ENCODE results near the gene ZNF497. TPM values are rescaled to one million over a fixed set of nuclear protein-coding genes. Genes with fewer than 3 reads are reported as not detected.

ZNF497 gene
- total and polyA plus RNA-seq, 9 of the 15 experiments (the other 6 are each of a cell fraction or from before 2014, with no cell fraction given) = 0.06 to 0.98 (median 0.44) TPM; not detected in 1

- TF ChIP-seq HOMEZ (CRISPR knock-in tag; IDR thresholded peaks at IDR 0.05) = no peak
- TF ChIP-seq MBD2 (IDR thresholded peaks at IDR 0.05; ENCODE audit: borderline replicate concordance, low read depth) = peak; percentile 93
- no peak for TF ChIP-seq MCM5 (IDR thresholded peaks at IDR 0.05; ENCODE audit: low read depth)
- TF ChIP-seq KLF16 (IDR thresholded peaks at IDR 0.05) = peak; percentile 2; the same call in 1 of the 2 replicates
- no peak for TF ChIP-seq ZNF121 (CRISPR knock-in tag; conservative IDR thresholded peaks at IDR 0.05)
- peak; percentile 55 for TF ChIP-seq NCOR1 (IDR thresholded peaks at IDR 0.05)
- no peak for TF ChIP-seq TAL1 (IDR thresholded peaks at IDR 0.05)
- TF ChIP-seq RBM22 (IDR thresholded peaks at IDR 0.05; ENCODE audit: low read depth, low read length, poor library complexity, severe bottlenecking) = peak; percentile 89
- TF ChIP-seq POLR2AphosphoS2 (IDR thresholded peaks at IDR 0.05; ENCODE audit: low read length) = peak; percentile 92; the same call in 1 of the 2 replicates
- peak; percentile 40; the same call in 1 of the 2 replicates for TF ChIP-seq MAX (CRISPR knock-in tag; IDR thresholded peaks at IDR 0.05)
- TF ChIP-seq ELF4 (CRISPR knock-in tag; IDR thresholded peaks at IDR 0.05) = no peak; the same call in 1 of the 2 replicates
- 0 out of 2 replicates have a peak, but pooled peaks have one; percentile 27 for TF ChIP-seq ZSCAN29 (IDR thresholded peaks at IDR 0.05)
- no peak for TF ChIP-seq PHB2 (IDR thresholded peaks at IDR 0.05; ENCODE audit: low read depth)
- peak; percentile 69 for TF ChIP-seq TAF7 (tag; IDR thresholded peaks at IDR 0.05)
- no peak for TF ChIP-seq ZNF253 (CRISPR knock-in tag; conservative IDR thresholded peaks at IDR 0.05)
- TF ChIP-seq MXI1 (IDR thresholded peaks at IDR 0.05; ENCODE audit: low read depth, low read length) = peak; percentile 85
- peak; percentile 94 for TF ChIP-seq ZNF143 (CRISPR knock-in tag; IDR thresholded peaks at IDR 0.05)
- peak; percentile 66 for TF ChIP-seq KLF1 (tag; IDR thresholded peaks at IDR 0.05)
- no peak for TF ChIP-seq ATF1 (CRISPR knock-in tag; IDR thresholded peaks at IDR 0.05)
- TF ChIP-seq ATF1 (tag; IDR thresholded peaks at IDR 0.05) = peak; percentile 84
- TF ChIP-seq, protein P1, sequence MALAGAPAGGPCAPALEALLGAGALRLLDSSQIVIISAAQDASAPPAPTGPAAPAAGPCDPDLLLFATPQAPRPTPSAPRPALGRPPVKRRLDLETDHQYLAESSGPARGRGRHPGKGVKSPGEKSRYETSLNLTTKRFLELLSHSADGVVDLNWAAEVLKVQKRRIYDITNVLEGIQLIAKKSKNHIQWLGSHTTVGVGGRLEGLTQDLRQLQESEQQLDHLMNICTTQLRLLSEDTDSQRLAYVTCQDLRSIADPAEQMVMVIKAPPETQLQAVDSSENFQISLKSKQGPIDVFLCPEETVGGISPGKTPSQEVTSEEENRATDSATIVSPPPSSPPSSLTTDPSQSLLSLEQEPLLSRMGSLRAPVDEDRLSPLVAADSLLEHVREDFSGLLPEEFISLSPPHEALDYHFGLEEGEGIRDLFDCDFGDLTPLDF (CRISPR knock-in tag; IDR thresholded peaks at IDR 0.05) = peak; percentile 75; the same call in 1 of the 2 replicates
- no peak for TF ChIP-seq SPI1 (IDR thresholded peaks at IDR 0.05; ENCODE audit: borderline replicate concordance, low read depth, low read length)
- TF ChIP-seq FUS (optimal IDR thresholded peaks at IDR 0.05; ENCODE audit: low read depth, low read length) = peak; percentile 8
- 0 out of 2 replicates have a peak, but pooled peaks have one; percentile 68 for TF ChIP-seq CBFB (CRISPR knock-in tag; IDR thresholded peaks at IDR 0.05)
- TF ChIP-seq ZNF707 (CRISPR knock-in tag; conservative IDR thresholded peaks at IDR 0.05) = no peak
- 0 out of 2 replicates have a peak, but pooled peaks have one; percentile 15 for TF ChIP-seq CBX1 (IDR thresholded peaks at IDR 0.05; ENCODE audit: low read depth)
- TF ChIP-seq GATAD2B (IDR thresholded peaks at IDR 0.05; ENCODE audit: borderline replicate concordance) = peak; percentile 69; the same call in 1 of the 2 replicates
- TF ChIP-seq RFX1 (IDR thresholded peaks at IDR 0.05) = peak; percentile 94
These were observed 45.8 kb upstream of the ZNF497 start, which contains the start of gene ZNF584 (continued) for GRCh38 chr19:58408152-58409009.

Data from K562 (cell line).